ENCODE data around the gene CITED2. TPM values are rescaled to one million over a fixed set of nuclear protein-coding genes. Genes with fewer than 3 reads are reported as not detected.

Gene CITED2
- total RNA-seq, 1 donor from 2014 or later, result 42.6 TPM

DNA sequence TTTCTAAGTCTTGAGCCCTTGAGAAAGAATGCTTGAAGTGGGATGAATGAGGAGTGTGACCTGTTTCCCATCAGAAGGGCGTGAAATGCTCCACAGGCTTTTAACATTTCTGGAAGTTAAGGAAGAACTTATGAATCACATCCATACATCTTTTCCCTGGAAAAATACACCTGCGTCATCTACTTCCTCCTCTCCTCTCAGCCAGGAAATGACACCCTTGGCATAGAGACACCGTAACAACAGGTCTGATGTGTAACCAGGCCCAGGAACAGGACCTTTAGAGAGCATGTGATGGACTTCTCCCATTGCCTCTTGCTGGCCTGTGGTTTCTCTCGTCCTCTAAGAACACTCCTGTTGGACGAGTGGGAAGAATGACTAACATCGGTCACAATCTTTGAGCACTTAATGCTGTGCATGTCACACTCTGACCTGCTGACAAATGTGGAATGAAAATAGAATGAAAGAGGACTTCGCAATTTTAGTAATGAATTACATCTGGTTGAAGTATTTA lies 28.5 kb upstream of the CITED2 start:
- Mint-ChIP-seq H3K27me3 (no peaks in the 10 kb centered on the region), H3K36me3 (ENCODE audit: insufficient read depth) (no peaks in the 10 kb centered on the region), H3K4me1 (ENCODE audit: low read depth) (peaks cover 16% of the 10 kb centered on the region), H3K9me3 (ENCODE audit: low read depth) (no peaks in the 10 kb centered on the region), H3K4me3 (ENCODE audit: low read depth) (no peak overlapping the region), H3K27ac (no peak overlapping the region)
- TF ChIP-seq, protein P1, sequence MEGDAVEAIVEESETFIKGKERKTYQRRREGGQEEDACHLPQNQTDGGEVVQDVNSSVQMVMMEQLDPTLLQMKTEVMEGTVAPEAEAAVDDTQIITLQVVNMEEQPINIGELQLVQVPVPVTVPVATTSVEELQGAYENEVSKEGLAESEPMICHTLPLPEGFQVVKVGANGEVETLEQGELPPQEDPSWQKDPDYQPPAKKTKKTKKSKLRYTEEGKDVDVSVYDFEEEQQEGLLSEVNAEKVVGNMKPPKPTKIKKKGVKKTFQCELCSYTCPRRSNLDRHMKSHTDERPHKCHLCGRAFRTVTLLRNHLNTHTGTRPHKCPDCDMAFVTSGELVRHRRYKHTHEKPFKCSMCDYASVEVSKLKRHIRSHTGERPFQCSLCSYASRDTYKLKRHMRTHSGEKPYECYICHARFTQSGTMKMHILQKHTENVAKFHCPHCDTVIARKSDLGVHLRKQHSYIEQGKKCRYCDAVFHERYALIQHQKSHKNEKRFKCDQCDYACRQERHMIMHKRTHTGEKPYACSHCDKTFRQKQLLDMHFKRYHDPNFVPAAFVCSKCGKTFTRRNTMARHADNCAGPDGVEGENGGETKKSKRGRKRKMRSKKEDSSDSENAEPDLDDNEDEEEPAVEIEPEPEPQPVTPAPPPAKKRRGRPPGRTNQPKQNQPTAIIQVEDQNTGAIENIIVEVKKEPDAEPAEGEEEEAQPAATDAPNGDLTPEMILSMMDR (IDR thresholded peaks at IDR 0.05; ENCODE audit: unreplicated experiment), result no peak
- DNase-seq (ENCODE audit: low spot score, unreplicated experiment), result no peak

DNA sequence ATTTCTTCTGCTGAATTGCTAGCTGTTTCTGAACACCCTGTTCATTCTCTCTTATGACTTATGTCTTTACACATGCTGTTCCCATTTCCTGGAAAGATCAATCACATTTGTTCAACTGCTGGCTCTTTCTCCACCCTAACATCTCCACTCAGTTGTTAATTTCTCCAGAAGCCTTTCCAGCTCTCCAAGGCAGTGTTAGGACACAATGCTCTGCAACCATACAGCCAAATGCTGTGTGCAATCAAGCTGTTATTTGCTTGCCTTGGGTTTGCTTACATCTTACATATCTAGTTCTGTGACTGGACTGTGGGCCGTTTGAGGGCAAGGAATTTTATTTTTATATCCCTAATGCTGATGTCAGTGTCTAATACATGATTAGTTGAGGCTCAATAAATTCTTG lies 24.2 kb upstream of the CITED2 start:
- Mint-ChIP-seq H3K4me1 (ENCODE audit: low read depth) (peaks cover 19% of the 10 kb centered on the region), H3K27me3 (no peaks in the 10 kb centered on the region), H3K4me3 (ENCODE audit: low read depth) (no peak overlapping the region), H3K9me3 (ENCODE audit: low read depth) (no peaks in the 10 kb centered on the region), H3K27ac (no peak overlapping the region), H3K36me3 (ENCODE audit: insufficient read depth) (no peaks in the 10 kb centered on the region)
- TF ChIP-seq, protein P1 (IDR thresholded peaks at IDR 0.05; ENCODE audit: unreplicated experiment), result no peak
- no peak for DNase-seq (ENCODE audit: low spot score, unreplicated experiment)

DNA sequence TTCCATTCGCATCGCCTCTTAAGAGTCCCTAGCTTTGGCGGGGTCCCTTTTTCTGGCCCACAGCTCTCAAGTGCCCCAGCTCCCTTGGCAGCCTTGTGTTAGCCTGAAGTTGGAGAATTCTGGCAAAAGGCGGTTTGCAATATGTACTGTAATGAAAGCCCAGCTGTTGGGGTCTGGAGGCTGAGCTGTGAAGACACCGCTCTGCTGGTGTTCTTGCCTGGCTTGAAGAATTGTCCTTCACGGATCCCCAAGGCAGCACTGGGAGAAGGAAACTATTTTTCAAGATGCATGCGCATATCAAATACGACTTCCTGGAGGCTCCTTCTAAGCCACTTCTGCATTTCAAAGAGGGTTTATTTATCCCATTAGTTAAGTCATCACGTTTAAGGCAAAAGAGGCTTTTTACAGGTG lies 21.4 kb upstream of the CITED2 start:
- peaks cover 3% of the 10 kb centered on the region for H3K9me3 Mint-ChIP-seq (ENCODE audit: low read depth)
- no peak overlapping the region for H3K4me3 Mint-ChIP-seq (ENCODE audit: low read depth)
- no peak for DNase-seq (ENCODE audit: low spot score, unreplicated experiment)
- TF ChIP-seq, protein P1 (IDR thresholded peaks at IDR 0.05; ENCODE audit: unreplicated experiment), result no peak
- H3K27me3 Mint-ChIP-seq, result no peaks in the 10 kb centered on the region
- no peaks in the 10 kb centered on the region for H3K36me3 Mint-ChIP-seq (ENCODE audit: insufficient read depth)
- no peak overlapping the region for H3K27ac Mint-ChIP-seq
- peaks cover 27% of the 10 kb centered on the region for H3K4me1 Mint-ChIP-seq (ENCODE audit: low read depth)

DNA sequence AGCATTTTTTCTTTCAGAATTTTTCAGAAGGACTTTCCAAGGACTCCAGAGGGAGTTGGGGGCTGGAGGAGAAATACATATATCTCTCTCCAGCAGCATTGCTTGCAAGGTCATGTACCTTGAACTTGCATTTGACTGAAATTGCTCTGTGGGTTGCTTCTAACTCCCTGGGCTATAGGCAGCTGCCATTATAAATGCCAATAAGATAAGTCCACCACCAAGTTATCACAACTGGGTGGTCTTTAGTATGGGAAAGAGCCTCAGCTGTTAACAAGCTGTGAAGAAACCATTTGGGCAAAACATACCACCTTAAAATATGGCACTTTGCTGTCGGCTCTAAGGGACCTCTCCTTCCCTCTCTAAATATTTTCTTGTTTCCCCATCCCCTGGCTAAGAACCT lies 20.9 kb upstream of the CITED2 start:
- Mint-ChIP-seq H3K27me3 (no peaks in the 10 kb centered on the region), H3K9me3 (ENCODE audit: low read depth) (peaks cover 3% of the 10 kb centered on the region), H3K4me3 (ENCODE audit: low read depth) (no peak overlapping the region), H3K36me3 (ENCODE audit: insufficient read depth) (no peaks in the 10 kb centered on the region), H3K27ac (no peak overlapping the region), H3K4me1 (ENCODE audit: low read depth) (peaks cover 26% of the 10 kb centered on the region)
- DNase-seq (ENCODE audit: low spot score, unreplicated experiment), result no peak
- TF ChIP-seq, protein P1 (IDR thresholded peaks at IDR 0.05; ENCODE audit: unreplicated experiment), result no peak

DNA sequence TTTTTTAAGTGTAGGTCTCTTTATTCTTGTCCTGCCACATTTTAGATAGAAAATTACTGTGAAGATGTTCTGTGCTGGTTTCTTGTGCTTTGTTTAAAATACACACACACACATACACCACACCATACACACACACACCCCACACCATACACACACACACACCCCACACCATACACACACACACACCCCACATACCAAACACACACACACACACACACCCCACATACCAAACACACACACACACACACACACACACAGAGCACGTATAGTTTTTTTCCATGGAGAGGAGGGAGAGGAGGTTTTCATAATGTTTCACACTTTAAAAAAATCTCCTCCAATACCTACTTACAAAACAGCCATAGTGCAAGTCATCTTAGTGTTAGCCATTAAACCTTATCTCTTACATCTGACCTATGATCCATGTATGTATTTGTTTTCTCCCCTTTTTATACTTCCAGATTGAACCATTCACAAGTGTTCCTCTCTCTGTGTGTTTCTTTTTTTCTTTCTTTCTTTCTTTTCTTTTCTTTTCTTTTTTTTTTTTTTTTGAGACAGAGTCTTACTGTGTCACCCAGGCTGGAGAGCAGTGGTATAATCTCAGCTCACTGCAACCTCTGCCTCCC lies 19.7 kb upstream of the CITED2 start:
- Mint-ChIP-seq H3K4me1 (ENCODE audit: low read depth) (peaks cover 17% of the 10 kb centered on the region), H3K27me3 (no peaks in the 10 kb centered on the region), H3K27ac (peak overlapping the region; percentile 80), H3K9me3 (ENCODE audit: low read depth) (peaks cover 3% of the 10 kb centered on the region), H3K36me3 (ENCODE audit: insufficient read depth) (no peaks in the 10 kb centered on the region), H3K4me3 (ENCODE audit: low read depth) (no peak overlapping the region)
- DNase-seq (ENCODE audit: low spot score, unreplicated experiment), result no peak
- TF ChIP-seq, protein P1 (IDR thresholded peaks at IDR 0.05; ENCODE audit: unreplicated experiment), result no peak
